ENCODE results near the gene CNR2.

GRCh38 chr1:23875382-23875781 is 37.8 kb downstream of the CNR2 start:
- TF ChIP-seq, protein P1, sequence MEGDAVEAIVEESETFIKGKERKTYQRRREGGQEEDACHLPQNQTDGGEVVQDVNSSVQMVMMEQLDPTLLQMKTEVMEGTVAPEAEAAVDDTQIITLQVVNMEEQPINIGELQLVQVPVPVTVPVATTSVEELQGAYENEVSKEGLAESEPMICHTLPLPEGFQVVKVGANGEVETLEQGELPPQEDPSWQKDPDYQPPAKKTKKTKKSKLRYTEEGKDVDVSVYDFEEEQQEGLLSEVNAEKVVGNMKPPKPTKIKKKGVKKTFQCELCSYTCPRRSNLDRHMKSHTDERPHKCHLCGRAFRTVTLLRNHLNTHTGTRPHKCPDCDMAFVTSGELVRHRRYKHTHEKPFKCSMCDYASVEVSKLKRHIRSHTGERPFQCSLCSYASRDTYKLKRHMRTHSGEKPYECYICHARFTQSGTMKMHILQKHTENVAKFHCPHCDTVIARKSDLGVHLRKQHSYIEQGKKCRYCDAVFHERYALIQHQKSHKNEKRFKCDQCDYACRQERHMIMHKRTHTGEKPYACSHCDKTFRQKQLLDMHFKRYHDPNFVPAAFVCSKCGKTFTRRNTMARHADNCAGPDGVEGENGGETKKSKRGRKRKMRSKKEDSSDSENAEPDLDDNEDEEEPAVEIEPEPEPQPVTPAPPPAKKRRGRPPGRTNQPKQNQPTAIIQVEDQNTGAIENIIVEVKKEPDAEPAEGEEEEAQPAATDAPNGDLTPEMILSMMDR (IDR thresholded peaks at IDR 0.05), result no peak
- TF ChIP-seq POLR2A (IDR thresholded peaks at IDR 0.05), result no peak
- TF ChIP-seq EP300 (IDR thresholded peaks at IDR 0.05), result no peak
